GM21528 (cell line): ENCODE measurements around the gene ZNF549.
A peak's percentile ranks its signal among the peaks of the same experiment; 100 is the strongest.
"Not testable (repeated sequence)": the region's sequence is repeated elsewhere in the genome, so short reads cannot be mapped to it uniquely, and the experiment has no call there.

ENCODE experiments used
- ATAC-seq: cut with Tn5 transposase; IDR thresholded peaks from one replicate; pipeline ENCODE4 v1.9.1; 2021; ENCODE audit warnings: mild to moderate bottlenecking, moderate library complexity; ENCODE audit not compliant: unreplicated experiment, low FRiP score

The ZNF549 gene

GRCh38 chr19:57527136-57527881, at the start of gene ZNF549:
Gene ZNF549, plus strand, starts transcription at chr19:57527356. Its CDS starts 218 bp downstream, at chr19:57527574.
- peak; percentile 93 for ATAC-seq

GRCh38 chr19:57487477-57488298, 39.5 kb upstream of the ZNF549 start, which contains the start of gene ZNF419:
Gene ZNF419, plus strand, starts transcription at chr19:57487750. Its CDS starts 201 bp downstream, at chr19:57487951.
- peak; percentile 91 for ATAC-seq

GRCh38 chr19:57488299-57488644, 38.9 kb upstream of the ZNF549 start:
- not testable (repeated sequence) for ATAC-seq

GRCh38 chr19:57499332-57499679, 27.9 kb upstream of the ZNF549 start:
- not testable (repeated sequence) for ATAC-seq

- peak; percentile 94 for ATAC-seq
These were observed 27.3 kb upstream of the ZNF549 start, which contains the start of gene ZNF773 for GRCh38 chr19:57499680-57500395. Gene ZNF773, plus strand, starts transcription at chr19:57499938. Its CDS starts 143 bp downstream, at chr19:57500081.

GRCh38 chr19:57500400-57500799, 26.8 kb upstream of the ZNF549 start:
- ATAC-seq = peak; percentile 6

GRCh38 chr19:57506163-57506562, 21.0 kb upstream of the ZNF549 start:
- no peak for ATAC-seq

- no peak for ATAC-seq
These were observed 15.7 kb upstream of the ZNF549 start for GRCh38 chr19:57511484-57511883.

- ATAC-seq = no peak
These were observed 14.3 kb upstream of the ZNF549 start for GRCh38 chr19:57512845-57513244.

GRCh38 chr19:57515255-57515654, 11.9 kb upstream of the ZNF549 start:
- no peak for ATAC-seq

GRCh38 chr19:57518021-57518420, 9.1 kb upstream of the ZNF549 start:
- ATAC-seq = not testable (repeated sequence)

- ATAC-seq = no peak
These were observed 10.9 kb downstream of the ZNF549 start for GRCh38 chr19:57537953-57538547.

GRCh38 chr19:57546513-57546912, 19.4 kb downstream of the ZNF549 start:
- no peak for ATAC-seq

GRCh38 chr19:57552432-57552831, 25.3 kb downstream of the ZNF549 start:
- no peak for ATAC-seq

GRCh38 chr19:57557659-57558058, 30.5 kb downstream of the ZNF549 start:
- ATAC-seq = no peak

GRCh38 chr19:57558525-57558924, 31.4 kb downstream of the ZNF549 start:
- no peak for ATAC-seq

GRCh38 chr19:57559008-57559403, 31.9 kb downstream of the ZNF549 start:
- ATAC-seq = no peak

GRCh38 chr19:57559404-57560025, 32.4 kb downstream of the ZNF549 start, which contains the start of gene ZNF550:
Gene ZNF550, minus strand, starts transcription at chr19:57559863. Its CDS starts 181 bp downstream, at chr19:57559682.
- ATAC-seq = peak; percentile 95

- ATAC-seq = no peak
These were observed 32.9 kb downstream of the ZNF549 start for GRCh38 chr19:57560049-57560491.

GRCh38 chr19:57563547-57563946, 36.4 kb downstream of the ZNF549 start:
- no peak for ATAC-seq
